ENCODE measurements around the gene SNX11.

The SNX11 gene

DNA sequence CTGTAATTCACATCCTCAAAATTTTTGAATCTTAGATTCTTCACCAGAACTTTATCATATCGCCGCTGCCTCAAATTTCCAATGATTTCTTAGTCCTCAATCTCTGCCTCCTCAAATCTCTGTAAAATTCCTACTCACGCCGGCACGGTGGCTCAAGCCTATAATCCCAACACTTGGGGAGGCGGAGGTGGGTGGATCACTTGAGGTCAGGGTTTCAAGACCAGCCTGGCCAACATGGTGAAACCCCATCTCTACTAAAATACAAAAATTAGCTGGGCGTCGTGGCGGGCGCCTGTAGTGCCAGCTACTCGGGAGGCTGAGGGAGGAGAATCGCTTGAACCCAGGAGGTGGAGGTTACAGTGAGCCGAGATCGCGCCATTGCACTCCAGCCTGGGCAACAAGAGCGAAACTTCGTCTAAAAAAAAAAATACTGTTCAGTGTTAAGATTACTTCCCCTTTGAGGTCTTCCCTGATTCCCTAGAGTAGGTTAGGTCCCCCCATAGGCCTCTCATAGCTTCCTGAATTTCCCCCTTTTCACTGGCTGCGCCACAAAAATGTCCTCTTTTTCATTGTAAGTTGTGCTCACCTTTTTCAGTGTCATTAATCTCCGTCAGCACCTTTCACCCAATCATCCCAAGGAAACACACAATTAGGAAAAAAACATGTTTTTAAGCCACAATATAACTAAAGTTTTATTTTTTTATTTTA is 5.4 kb upstream of the SNX11 start:
- TF ChIP-seq EGR2 (tag by site-specific recombination; IDR thresholded peaks at IDR 0.05; ENCODE audit: low read depth) (no peak), WT1 (tag by site-specific recombination; IDR thresholded peaks at IDR 0.05) (no peak), ZNF398 (tag by site-specific recombination; IDR thresholded peaks at IDR 0.05) (no peak), ZNF16 (tag by site-specific recombination; IDR thresholded peaks at IDR 0.05; ENCODE audit: low read depth) (no peak), GLI2 (tag by site-specific recombination; IDR thresholded peaks at IDR 0.05; ENCODE audit: borderline replicate concordance, low read depth) (no peak), ZNF654 (tag by site-specific recombination; IDR thresholded peaks at IDR 0.05; ENCODE audit: low read depth) (no peak), ZBTB48 (tag by site-specific recombination; IDR thresholded peaks at IDR 0.05) (no peak), KLF10 (tag by site-specific recombination; IDR thresholded peaks at IDR 0.05) (no peak), ZNF155 (tag by site-specific recombination; IDR thresholded peaks at IDR 0.05) (no peak), GLI4 (tag by site-specific recombination; IDR thresholded peaks at IDR 0.05) (no peak), ZFHX2 (tag by site-specific recombination; conservative IDR thresholded peaks at IDR 0.05) (no peak), ZBTB44 (tag by site-specific recombination; IDR thresholded peaks at IDR 0.05) (no peak), ZNF157 (tag by site-specific recombination; IDR thresholded peaks at IDR 0.05) (no peak), HOXA7 (CRISPR knock-in tag; IDR thresholded peaks at IDR 0.05; ENCODE audit: borderline replicate concordance) (no peak), KLF16 (tag by site-specific recombination; IDR thresholded peaks at IDR 0.05) (no peak)
- TF ChIP-seq, protein P1, sequence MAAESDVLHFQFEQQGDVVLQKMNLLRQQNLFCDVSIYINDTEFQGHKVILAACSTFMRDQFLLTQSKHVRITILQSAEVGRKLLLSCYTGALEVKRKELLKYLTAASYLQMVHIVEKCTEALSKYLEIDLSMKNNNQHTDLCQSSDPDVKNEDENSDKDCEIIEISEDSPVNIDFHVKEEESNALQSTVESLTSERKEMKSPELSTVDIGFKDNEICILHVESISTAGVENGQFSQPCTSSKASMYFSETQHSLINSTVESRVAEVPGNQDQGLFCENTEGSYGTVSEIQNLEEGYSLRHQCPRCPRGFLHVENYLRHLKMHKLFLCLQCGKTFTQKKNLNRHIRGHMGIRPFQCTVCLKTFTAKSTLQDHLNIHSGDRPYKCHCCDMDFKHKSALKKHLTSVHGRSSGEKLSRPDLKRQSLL (tag by site-specific recombination; IDR thresholded peaks at IDR 0.05) = no peak
- Histone ChIP-seq H3K27ac (ENCODE audit: extremely low read depth, low read depth, low read length) (no peak overlapping the region; the same call in 1 of the 2 replicates), H3K4me3 (ENCODE audit: low read depth, low read length) (no peak overlapping the region), H3K4me1 (ENCODE audit: control insufficient read depth, insufficient read depth, low read length) (peaks cover 4% of the 10 kb centered on the region; the same call in 1 of the 2 replicates), H3K9me3 (ENCODE audit: control insufficient read depth, insufficient read depth, low read depth, low read length) (no peaks in the 10 kb centered on the region), H3K36me3 (ENCODE audit: control insufficient read depth in 2 of 2, insufficient read depth in 1 of 2, low read length in 2 of 2) (no peaks in the 10 kb centered on the region; a peak in 1 of 3 replicates)
- ChIA-PET POLR2A (interaction anchor here (0.8 to 2.2 kb wide), 2 partner anchors 10 to 54 kb away, joined by 6 read pairs; partner anchors contain the start of gene NFE2L1), CTCF (no interaction called here)

- peaks cover 4% of the 10 kb centered on the region; the same call in 1 of the 2 replicates for H3K4me1 ChIP-seq (ENCODE audit: control insufficient read depth, insufficient read depth, low read length)
- no peak overlapping the region for H3K4me3 ChIP-seq (ENCODE audit: low read depth, low read length)
- no peaks in the 10 kb centered on the region; a peak in 1 of 3 replicates for H3K36me3 ChIP-seq (ENCODE audit: control insufficient read depth in 2 of 2, insufficient read depth in 1 of 2, low read length in 2 of 2)
- TF ChIP-seq SP2 (tag by site-specific recombination; IDR thresholded peaks at IDR 0.05) (peak; percentile 49), ZNF670 (tag by site-specific recombination; IDR thresholded peaks at IDR 0.05; ENCODE audit: low read depth) (no peak), SETDB1 (IDR thresholded peaks at IDR 0.05; ENCODE audit: insufficient read length, low read length) (peak; percentile 39)
- POLR2A ChIA-PET = no interaction called here
- CTCF ChIA-PET = no interaction called here
- no peak overlapping the region for H3K27ac ChIP-seq (ENCODE audit: extremely low read depth, low read depth, low read length)
- H3K9me3 ChIP-seq (ENCODE audit: control insufficient read depth, insufficient read depth, low read depth, low read length) = no peaks in the 10 kb centered on the region
Measured at GRCh38 chr17:48102798-48103715, 4.5 kb upstream of the SNX11 start.
